Uterine smooth muscle cell (primary cell): ENCODE data around the gene KPNA6. TPM values are rescaled to one million over a fixed set of nuclear protein-coding genes. Genes with fewer than 3 reads are reported as not detected.

ENCODE experiments used
- total RNA-seq: library from RNA; depleted of rRNA; stranded (reverse); fragments of >200 nt; gene quantifications from 2 replicates; pipeline ENCODE4 v1.2.3, GENCODE V29; 2014

KPNA6 gene
- total RNA-seq = 35.1 TPM in 2 replicates

DNA sequence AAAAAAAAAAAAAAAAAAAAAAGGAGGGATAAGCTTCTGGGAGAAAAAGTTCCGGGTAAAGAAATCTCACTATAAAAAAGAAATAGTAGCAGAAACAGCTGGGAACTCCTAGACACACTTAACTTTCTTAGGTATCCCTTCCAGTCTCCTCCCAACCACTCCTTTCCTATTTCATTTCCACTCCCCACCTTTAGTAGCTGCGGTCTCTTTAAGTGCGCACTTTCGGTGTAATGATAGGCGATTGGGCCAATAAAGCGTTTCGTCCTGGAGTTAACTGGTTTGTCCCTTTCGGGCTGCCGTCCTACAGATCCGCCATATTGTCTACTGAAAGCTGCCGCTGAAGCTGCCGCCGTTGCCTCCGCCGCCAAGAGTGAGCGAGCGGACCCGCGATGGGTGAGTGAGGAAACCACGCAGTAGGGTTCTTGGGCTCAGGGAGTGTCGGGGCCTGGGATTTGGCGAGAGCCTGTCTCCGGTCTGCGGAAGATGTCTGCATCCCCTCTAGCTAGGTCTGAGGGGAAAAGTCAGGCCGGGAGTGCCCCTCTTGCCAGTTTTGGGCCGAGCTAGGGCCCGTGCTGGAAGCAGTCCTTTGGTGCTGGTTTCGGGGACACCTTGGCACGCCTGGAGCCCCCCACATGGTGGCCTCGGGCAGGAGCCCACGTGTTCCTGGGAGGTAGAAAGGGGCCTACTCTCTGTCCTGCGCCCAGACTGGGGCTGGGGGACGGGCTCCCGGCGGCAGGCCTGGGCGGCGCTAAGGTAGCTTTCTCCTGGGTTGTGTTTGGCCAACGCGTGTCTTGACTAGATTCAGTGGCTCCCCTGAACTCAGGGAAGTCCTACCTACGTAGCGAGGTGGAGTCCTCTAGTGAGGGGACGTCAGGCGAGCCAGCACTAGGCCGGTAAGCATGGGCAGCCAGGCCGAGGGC, at the start of gene KPNA6:
Gene KPNA6, plus strand, starts transcription at position 315 of the 920 bp plus-strand sequence. Its CDS starts 75 bp downstream, at position 390.

DNA sequence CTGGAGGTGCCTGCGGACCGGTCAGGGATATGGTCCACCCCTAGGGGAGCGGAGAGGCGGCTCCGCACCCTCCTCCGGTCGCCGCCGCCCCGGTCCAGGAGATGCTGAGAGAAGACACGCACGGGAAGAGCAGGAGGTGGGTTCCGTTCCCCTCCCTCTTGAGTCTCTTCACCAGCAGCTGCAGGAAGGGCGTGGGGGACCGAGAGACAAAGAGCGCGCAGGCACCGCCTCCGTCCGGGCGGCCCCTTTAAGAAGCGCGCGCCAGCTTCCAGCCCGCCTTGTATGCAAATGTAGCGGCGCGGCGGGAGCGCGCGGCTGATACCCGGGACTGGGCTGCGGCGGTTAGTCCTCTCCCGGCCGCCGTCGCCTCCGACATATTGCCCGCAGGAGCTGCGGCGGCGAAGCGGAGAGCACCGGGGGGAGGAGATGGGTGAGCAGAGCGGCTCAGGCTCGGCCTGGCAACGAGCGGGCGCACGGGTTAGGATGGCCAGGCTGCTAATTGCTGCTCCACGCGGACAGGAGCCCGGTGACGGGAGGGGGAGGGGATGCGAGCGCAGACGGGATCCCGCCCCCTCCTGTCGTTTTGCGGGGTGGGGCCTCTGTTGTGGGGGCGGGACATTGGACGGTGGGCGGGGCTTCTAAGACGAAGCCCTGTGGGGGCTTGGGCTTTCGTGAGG, 35.1 kb upstream of the KPNA6 start, which contains the start of gene TMEM39B:
Gene TMEM39B, plus strand, starts transcription at position 318 of the 677 bp plus-strand sequence. Its CDS starts 109 bp downstream, at position 427.

DNA sequence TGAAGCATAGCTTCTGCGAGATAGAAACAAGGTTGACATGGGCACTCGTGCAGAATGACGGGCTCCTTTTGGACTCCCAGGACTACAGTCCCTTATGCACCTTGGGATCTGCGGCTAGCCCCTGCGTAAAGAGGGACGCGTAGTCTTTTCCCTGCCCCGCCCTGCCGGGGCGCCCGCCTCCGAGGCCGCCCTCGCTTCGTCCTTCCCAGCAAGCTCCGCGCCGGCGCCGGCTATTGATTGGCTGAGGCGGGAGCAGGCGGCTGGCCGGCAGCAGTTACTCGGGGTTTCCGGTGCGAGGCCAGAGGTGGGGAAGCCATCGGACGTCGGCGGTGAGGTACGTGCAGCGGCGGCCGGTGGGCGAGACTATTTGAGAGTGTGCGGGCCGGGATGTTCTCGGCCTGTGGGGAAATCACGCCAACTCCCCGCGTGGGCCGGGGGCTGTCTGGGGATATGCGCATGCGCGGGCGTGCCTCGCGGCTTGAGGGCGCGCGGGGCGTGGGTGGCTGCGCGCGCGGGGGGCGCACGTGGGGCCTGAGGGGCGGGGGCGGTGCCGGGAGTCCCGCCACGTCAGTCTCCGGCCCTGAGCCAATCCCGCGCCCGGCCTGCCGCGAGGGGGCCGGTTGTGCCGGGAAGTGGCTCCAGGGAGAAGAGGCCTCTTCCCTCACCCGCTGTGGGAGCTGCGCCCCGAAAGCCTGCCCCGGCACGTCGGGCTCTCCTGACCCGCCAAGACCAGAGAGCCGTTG, 71.8 kb downstream of the KPNA6 start, which contains the start of gene TXLNA:
Gene TXLNA, plus strand, starts transcription at position 233 of the 743 bp plus-strand sequence. CDS start 671 bp downstream, outside the sequence.

DNA sequence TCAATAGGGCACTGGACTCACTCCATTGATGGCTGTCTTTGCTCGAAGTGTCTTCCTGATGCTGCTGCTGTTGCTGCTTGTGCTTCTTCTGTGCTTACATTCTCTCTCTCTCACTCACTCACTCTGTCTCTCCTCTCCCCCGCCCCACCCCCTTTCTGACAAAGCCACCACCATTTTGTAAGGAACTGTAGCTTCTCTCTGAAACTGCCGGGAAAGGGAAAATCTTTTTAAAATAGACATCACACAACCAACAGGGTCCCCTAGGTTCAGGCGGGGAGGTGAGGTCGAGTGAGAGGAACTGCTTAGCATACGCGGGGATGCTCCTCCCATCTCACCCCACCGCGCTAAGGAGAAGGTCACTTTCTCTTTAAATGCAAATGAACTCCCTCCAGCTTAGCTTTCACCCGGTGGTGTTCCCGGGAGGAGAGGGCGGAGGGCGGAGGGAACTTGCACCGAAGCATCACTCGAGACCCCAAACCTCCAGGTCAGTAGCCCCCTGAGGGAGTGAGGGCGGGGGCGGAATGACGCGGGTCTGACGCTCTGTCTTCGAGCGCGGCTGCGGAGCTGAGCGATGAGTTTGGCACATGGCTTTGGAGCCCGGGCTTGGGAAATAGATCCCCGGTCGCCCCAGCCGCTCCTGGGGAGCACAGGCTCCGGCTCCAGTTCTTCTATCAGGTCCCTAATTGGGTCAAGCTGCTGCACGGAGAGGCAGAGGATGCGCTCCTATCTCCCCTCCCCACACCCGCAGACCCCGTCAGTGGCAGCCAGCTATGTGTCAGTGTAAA, 92.6 kb downstream of the KPNA6 start, which contains the start of gene CCDC28B:
Gene CCDC28B, plus strand, starts transcription at position 370 of the 785 bp plus-strand sequence. CDS start 1,341 bp downstream, outside the sequence.

DNA sequence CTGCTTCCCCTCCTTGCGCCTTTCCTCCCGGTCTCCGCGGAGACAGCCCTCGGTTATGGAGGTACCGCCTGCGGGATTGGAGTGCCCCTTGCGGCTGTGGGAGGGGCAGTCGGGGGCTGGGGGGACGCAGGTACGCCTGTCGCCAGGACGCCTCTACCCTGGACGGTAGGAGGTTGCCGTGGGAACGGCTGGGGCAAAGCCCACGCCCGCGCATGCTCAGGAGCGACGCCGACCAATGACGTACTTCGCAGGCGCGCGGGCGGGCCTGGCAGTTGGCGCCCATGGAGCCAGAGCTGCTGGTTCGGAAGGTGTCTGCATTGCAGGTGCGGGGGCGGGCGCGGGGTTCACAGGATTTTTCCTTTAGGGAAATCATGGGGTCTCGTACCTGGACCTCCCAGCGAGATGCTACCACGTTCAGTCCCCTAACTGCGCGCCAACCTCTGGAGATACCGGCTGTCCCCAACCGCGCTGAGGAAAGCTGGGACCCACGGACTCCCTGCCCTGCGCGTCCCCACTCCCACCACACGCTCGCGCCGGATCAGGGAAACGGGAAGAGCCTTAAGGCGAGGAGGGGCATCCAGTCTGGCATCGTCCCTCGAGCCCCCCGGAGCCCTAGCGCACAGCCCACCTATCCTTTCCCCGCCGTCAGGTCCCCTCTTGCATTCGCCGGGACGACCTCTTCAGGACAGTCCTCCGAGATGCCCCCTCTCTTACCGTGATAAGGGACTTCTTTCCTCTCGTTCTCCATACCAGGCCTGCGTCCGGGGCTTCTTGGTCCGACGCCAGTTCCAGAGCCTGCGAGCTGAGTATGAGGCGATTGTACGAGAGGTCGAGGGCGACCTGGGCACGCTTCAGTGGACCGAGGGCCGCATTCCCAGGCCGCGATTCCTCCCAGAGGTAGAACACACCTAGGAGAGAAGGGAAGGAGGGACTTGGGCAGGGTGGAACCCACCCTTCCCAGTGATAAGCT, 97.8 kb downstream of the KPNA6 start, which contains the start of gene IQCC:
Gene IQCC, plus strand, starts transcription at position 271 of the 970 bp plus-strand sequence. Its CDS starts 11 bp downstream, at position 282.

DNA sequence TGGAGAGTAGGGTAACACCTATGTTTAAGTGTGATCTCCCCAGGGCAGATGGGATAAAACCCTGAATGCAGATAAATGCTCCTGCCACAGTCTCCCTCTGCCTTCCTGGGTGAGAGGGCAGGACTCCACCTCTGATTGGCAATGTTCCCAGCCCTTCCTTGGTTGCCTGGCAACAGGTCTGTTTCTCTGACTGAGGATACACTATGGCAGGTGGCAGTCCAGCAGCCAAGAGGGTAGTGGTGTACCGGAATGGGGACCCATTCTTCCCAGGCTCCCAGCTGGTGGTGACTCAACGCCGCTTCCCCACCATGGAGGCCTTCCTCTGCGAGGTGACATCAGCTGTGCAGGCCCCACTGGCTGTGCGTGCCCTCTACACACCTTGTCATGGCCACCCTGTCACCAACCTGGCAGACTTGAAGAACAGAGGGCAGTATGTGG, 101.1 kb downstream of the KPNA6 start, which contains the start of gene DCDC2B:
Gene DCDC2B, plus strand, starts transcription at position 199 of the 438 bp plus-strand sequence. Its CDS starts 5 bp downstream, at position 204.

DNA sequence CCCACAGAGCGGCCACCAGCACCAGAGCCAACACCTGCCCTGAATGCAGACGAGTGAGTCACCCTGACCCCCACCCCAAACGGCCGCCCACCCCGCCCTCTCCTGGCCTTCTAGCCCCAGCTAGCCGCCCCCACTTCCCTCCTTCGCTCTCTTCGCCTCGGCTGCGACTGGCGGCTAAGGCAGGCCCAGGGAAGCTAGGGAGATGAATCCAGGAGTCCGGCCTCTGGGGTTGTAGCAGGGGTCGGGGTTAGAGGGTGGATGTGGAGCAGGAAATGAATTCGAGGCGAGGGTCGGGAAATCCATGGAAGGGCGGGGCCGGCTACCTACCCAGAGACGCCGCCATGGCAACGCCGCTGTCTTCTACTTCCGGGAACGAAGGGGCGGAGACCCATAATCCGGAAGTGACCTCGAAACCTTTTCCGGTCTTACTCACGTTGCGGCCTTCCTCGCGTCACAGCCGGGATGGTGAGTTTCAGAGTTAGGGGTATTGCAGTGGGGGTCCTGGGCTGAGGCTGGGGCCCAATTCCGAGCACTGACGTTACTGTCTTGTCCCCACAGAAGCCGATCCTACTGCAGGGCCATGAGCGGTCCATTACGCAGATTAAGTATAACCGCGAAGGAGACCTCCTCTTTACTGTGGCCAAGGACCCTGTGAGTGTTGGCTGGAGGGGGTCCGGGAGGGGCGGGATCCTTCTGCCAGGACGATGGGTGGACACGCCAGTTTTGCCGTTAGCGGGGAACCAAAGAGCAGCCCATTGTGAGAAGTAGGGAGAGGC, 114.3 kb downstream of the KPNA6 start, which contains the start of the genes EIF3I and TMEM234:
Gene EIF3I, plus strand, starts transcription at position 428 of the 776 bp plus-strand sequence. Its CDS starts 35 bp downstream, at position 463.
Gene TMEM234, minus strand, starts transcription at position 374 of the 776 bp plus-strand sequence. Its CDS starts 31 bp downstream, at position 343.

Other genes starting within 250 kb of the KPNA6 start
- 366 and 386 TPM in 2 replicates for gene PTP4A2, start 169.7 kb upstream of the KPNA6 start, total RNA-seq
- 59.7 and 76.0 TPM in 2 replicates for gene KHDRBS1, start 94.2 kb upstream of the KPNA6 start, total RNA-seq
- 4.5 and 5.2 TPM in 2 replicates for gene TMEM39B, start 35.1 kb upstream of the KPNA6 start, total RNA-seq
- gene TXLNA, start 71.6 kb downstream of the KPNA6 start, total RNA-seq = 99.6 and 103 TPM in 2 replicates
- 10.8 and 11.6 TPM in 2 replicates for gene CCDC28B, start 92.5 kb downstream of the KPNA6 start, total RNA-seq
- 2.4 and 4.6 TPM in 2 replicates for gene IQCC, start 97.6 kb downstream of the KPNA6 start, total RNA-seq
- 0.12 TPM in 1 of 2 replicates, not detected in the other for gene DCDC2B, start 101.0 kb downstream of the KPNA6 start, total RNA-seq
- gene TMEM234, start 114.3 kb downstream of the KPNA6 start, total RNA-seq = 16.8 and 20.5 TPM in 2 replicates
- 350 and 441 TPM in 2 replicates for gene EIF3I, start 114.4 kb downstream of the KPNA6 start, total RNA-seq
- gene FAM167B, start 139.2 kb downstream of the KPNA6 start, total RNA-seq = 0.44 and 0.50 TPM in 2 replicates
- not detected in 2 replicates for gene LCK, start 143.2 kb downstream of the KPNA6 start, total RNA-seq
- gene HDAC1, start 184.0 kb downstream of the KPNA6 start, total RNA-seq = 68.2 and 88.9 TPM in 2 replicates
- 10.5 and 18.9 TPM in 2 replicates for gene MARCKSL1, start 228.2 kb downstream of the KPNA6 start, total RNA-seq